HEK293 (cell line): ENCODE measurements around the gene CACNA2D3.

Experiments
- CTCF ChIA-PET: fragments of 350-600 bp; formaldehyde crosslinking; extraction: SDS; loops from one replicate; lab custom pipeline; 2021; ENCODE audit warnings: antibody characterized with exemption; lab: Yijun Ruan, JAX
- POLR2A ChIA-PET: fragments of 300-600 bp; formaldehyde crosslinking; extraction: SDS; loops from one replicate; lab custom pipeline; 2020; ENCODE audit warnings: antibody characterized with exemption, inconsistent platforms; lab: Yijun Ruan, JAX
- H3K27ac ChIP-seq: fragments of 200-500 bp; sonication (Bioruptor generic); 2 replicates; pipeline ENCODE4 v1.5.1; 2014; ENCODE audit warnings: low read depth, low read length, control low read depth, inconsistent platforms; ENCODE audit errors: extremely low read depth
- H3K36me3 ChIP-seq, 2 experiments: fragments of 200-500 bp in 1 of 2; sonication (Bioruptor generic) in 1 of 2; 1 replicate in 1 of 2; 2 replicates in 1 of 2; pipeline ENCODE4 v1.5.1; 2014 to 2017; ENCODE audit warnings: inconsistent platforms in 2 of 2, low read length in 2 of 2; ENCODE audit not compliant: control insufficient read depth in 2 of 2, insufficient read depth in 1 of 2
- H3K4me1 ChIP-seq: fragments of 200-500 bp; sonication (Bioruptor generic); 2 replicates; pipeline ENCODE4 v1.5.1; 2014; ENCODE audit warnings: mild to moderate bottlenecking, low read length, inconsistent platforms; ENCODE audit not compliant: control insufficient read depth, insufficient read depth
- H3K4me3 ChIP-seq: 2 replicates; pipeline ENCODE4 v1.5.1; 2011; ENCODE audit warnings: low read depth, mild to moderate bottlenecking, control low read depth, low read length, moderate library complexity
- H3K9me3 ChIP-seq: fragments of 200-500 bp; sonication (Bioruptor generic); 2 replicates; pipeline ENCODE4 v1.5.1; 2014; ENCODE audit warnings: low read depth, low read length, inconsistent platforms; ENCODE audit not compliant: control insufficient read depth, insufficient read depth
- IKZF3 ChIP-seq: fragments of 450-650 bp; IDR thresholded peaks from 2 replicates; pipeline ENCODE4 v1.5.0; 2018; ENCODE audit warnings: missing biosample characterization, mild to moderate bottlenecking, missing genetic modification characterization, moderate library complexity
- MEIS1 ChIP-seq: sonication (generic); formaldehyde crosslinking; IDR thresholded peaks from 2 replicates; pipeline ENCODE4 v1.8.1; 2022; ENCODE audit warnings: missing genetic modification reagents, mild to moderate bottlenecking, borderline replicate concordance
- OSR2 ChIP-seq: fragments of 450-650 bp; formaldehyde crosslinking; IDR thresholded peaks from 2 replicates; pipeline ENCODE4 v1.5.1; 2016; ENCODE audit warnings: missing biosample characterization, missing genetic modification characterization
- TRIM28 ChIP-seq: IDR thresholded peaks from 2 replicates; pipeline ENCODE4 v1.6.1; 2011; ENCODE audit warnings: low read length, control low read depth, borderline replicate concordance
- ZEB2 ChIP-seq: fragments of 450-650 bp; formaldehyde crosslinking; IDR thresholded peaks from 2 replicates; pipeline ENCODE4 v1.5.1; 2016; ENCODE audit warnings: missing biosample characterization, missing genetic modification characterization
- ZFP37 ChIP-seq: fragments of 450-650 bp; formaldehyde crosslinking; IDR thresholded peaks from 2 replicates; pipeline ENCODE4 v1.5.1; 2016; ENCODE audit warnings: missing biosample characterization, missing genetic modification characterization
- ZFP41 ChIP-seq: fragments of 450-650 bp; formaldehyde crosslinking; IDR thresholded peaks from 2 replicates; pipeline ENCODE4 v1.5.1; 2016; ENCODE audit warnings: missing biosample characterization, missing genetic modification characterization, borderline replicate concordance
- ZNF112 ChIP-seq: fragments of 450-650 bp; formaldehyde crosslinking; IDR thresholded peaks from 2 replicates; pipeline ENCODE4 v1.5.0; 2017; ENCODE audit warnings: missing biosample characterization, missing genetic modification characterization
- ZNF211 ChIP-seq: fragments of 450-650 bp; formaldehyde crosslinking; IDR thresholded peaks from 2 replicates; pipeline ENCODE4 v1.5.1; 2016; ENCODE audit warnings: low read depth, missing biosample characterization, missing genetic modification characterization
- ZNF214 ChIP-seq: fragments of 450-650 bp; formaldehyde crosslinking; IDR thresholded peaks from 2 replicates; pipeline ENCODE4 v1.5.1; 2017; ENCODE audit warnings: missing biosample characterization, mild to moderate bottlenecking, missing genetic modification characterization, borderline replicate concordance
- ZNF302 ChIP-seq: fragments of 450-650 bp; formaldehyde crosslinking; IDR thresholded peaks from 2 replicates; pipeline ENCODE4 v1.5.1; 2016; ENCODE audit warnings: missing biosample characterization, missing genetic modification characterization, low read depth
- ZNF354C ChIP-seq: fragments of 450-650 bp; formaldehyde crosslinking; IDR thresholded peaks from 2 replicates; pipeline ENCODE4 v1.5.1; 2016; ENCODE audit warnings: missing biosample characterization, missing genetic modification characterization, low read depth, borderline replicate concordance
- ZNF426 ChIP-seq: fragments of 450-650 bp; formaldehyde crosslinking; IDR thresholded peaks from 2 replicates; pipeline ENCODE4 v1.5.1; 2017; ENCODE audit warnings: missing biosample characterization, missing genetic modification characterization, mild to moderate bottlenecking, inconsistent platforms, moderate library complexity
- ZNF501 ChIP-seq: fragments of 450-650 bp; formaldehyde crosslinking; IDR thresholded peaks from 2 replicates; pipeline ENCODE4 v1.5.1; 2016; ENCODE audit warnings: missing biosample characterization, missing genetic modification characterization
- ZNF510 ChIP-seq: fragments of 450-650 bp; formaldehyde crosslinking; IDR thresholded peaks from 2 replicates; pipeline ENCODE4 v1.5.1; 2018; ENCODE audit warnings: mild to moderate bottlenecking, missing genetic modification characterization, missing biosample characterization; ENCODE audit not compliant: insufficient replicate concordance
- ZNF571 ChIP-seq: fragments of 450-650 bp; formaldehyde crosslinking; IDR thresholded peaks from 2 replicates; pipeline ENCODE4 v1.5.0; 2017; ENCODE audit warnings: missing biosample characterization, missing genetic modification characterization
- ZNF670 ChIP-seq: fragments of 450-650 bp; formaldehyde crosslinking; IDR thresholded peaks from 2 replicates; pipeline ENCODE4 v1.5.1; 2016; ENCODE audit warnings: missing biosample characterization, missing genetic modification characterization, low read depth
- ZNF777 ChIP-seq: fragments of 450-650 bp; formaldehyde crosslinking; IDR thresholded peaks from 2 replicates; pipeline ENCODE4 v1.5.1; 2017; ENCODE audit warnings: missing biosample characterization, missing genetic modification characterization, borderline replicate concordance
- ZSCAN23 ChIP-seq: fragments of 450-650 bp; formaldehyde crosslinking; IDR thresholded peaks from 2 replicates; pipeline ENCODE4 v1.5.1; 2016; ENCODE audit warnings: missing biosample characterization, missing genetic modification characterization
- TF ChIP-seq, protein P1 (sequence below): fragments of 450-650 bp; formaldehyde crosslinking; IDR thresholded peaks from 2 replicates; pipeline ENCODE4 v1.5.1; 2016; ENCODE audit warnings: missing biosample characterization, missing genetic modification characterization
- TF ChIP-seq, protein P2 (sequence below): fragments of 450-650 bp; formaldehyde crosslinking; conservative IDR thresholded peaks from 2 replicates; pipeline ENCODE4 v1.5.1; 2016; ENCODE audit warnings: low read depth, missing biosample characterization, missing genetic modification characterization
- TF ChIP-seq, protein P3 (sequence below): fragments of 450-650 bp; formaldehyde crosslinking; IDR thresholded peaks from 2 replicates; pipeline ENCODE4 v1.5.1; 2016; ENCODE audit warnings: missing biosample characterization, missing genetic modification characterization, borderline replicate concordance
- TF ChIP-seq, protein P4 (sequence below): fragments of 450-650 bp; formaldehyde crosslinking; optimal IDR thresholded peaks from 2 replicates; pipeline ENCODE3; 2016; ENCODE audit warnings: missing biosample characterization, mild to moderate bottlenecking, missing genetic modification characterization

Gene CACNA2D3

DNA sequence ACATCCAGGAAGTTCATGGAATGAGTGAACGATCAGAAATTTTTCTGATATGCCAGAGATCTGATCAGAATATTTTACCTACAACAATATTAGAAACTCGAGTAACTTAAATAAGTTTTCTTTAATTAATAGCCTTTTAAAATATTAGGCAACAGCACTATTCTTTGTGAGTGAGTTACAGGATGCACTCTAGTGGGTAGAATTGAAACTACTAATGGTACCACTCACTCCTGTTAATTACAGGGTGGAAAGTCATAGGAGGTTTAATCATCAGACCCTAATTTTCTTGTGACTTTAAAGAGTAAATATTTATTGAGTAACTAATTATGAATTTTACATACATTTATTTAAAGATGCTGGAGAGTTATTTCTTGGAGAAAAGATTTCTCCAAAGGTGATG, 217.3 kb downstream of the CACNA2D3 start:
- no peak overlapping the region for H3K4me3 ChIP-seq
- ChIA-PET POLR2A (no interaction called here), CTCF (no interaction called here)
- H3K27ac ChIP-seq, result no peak overlapping the region
- H3K9me3 ChIP-seq, result no peaks in the 10 kb centered on the region
- no peaks in the 10 kb centered on the region for H3K36me3 ChIP-seq
- TF ChIP-seq ZSCAN23 (tag by site-specific recombination) (no peak), MEIS1 (CRISPR knock-in tag) (no peak), ZNF214 (tag by site-specific recombination) (no peak), ZFP37 (tag by site-specific recombination) (no peak), ZNF571 (no peak), ZNF302 (tag by site-specific recombination) (no peak), ZNF510 (no peak), ZNF670 (no peak), IKZF3 (tag by site-specific recombination) (no peak), ZNF501 (no peak), ZNF211 (tag by site-specific recombination) (no peak), ZNF112 (tag by site-specific recombination) (no peak), OSR2 (tag by site-specific recombination) (no peak)
- 0 out of 2 replicates have a peak, but pooled peaks cover 4% of the 10 kb centered on the region for H3K4me1 ChIP-seq

DNA sequence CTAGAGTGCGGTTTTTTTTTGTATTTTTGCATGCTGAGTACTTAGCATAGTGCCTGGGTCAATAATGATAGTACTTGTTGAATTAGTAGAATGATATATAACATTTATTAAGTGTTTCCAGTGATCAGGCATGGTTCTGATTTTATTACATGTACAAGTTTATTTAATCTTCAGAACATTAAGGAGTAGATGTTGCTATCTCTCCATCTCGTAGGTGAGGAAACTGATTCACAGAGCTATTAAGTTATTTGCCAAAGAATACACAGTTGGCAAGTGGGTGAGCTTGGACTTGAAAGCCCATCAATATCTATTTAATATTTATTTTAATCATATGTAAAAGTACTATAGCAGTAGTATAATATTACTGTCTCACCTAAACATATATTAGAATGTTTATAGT, 219.5 kb downstream of the CACNA2D3 start:
- ChIA-PET POLR2A (no interaction called here), CTCF (interaction anchor here (0.8 kb wide), 1 partner anchor 907 kb away, joined by 4 read pairs; no protein-coding TSS in a partner anchor)
- Histone ChIP-seq H3K4me1 (0 out of 2 replicates have a peak, but pooled peaks cover 4% of the 10 kb centered on the region), H3K9me3 (no peaks in the 10 kb centered on the region), H3K36me3 (no peaks in the 10 kb centered on the region), H3K27ac (no peak overlapping the region), H3K4me3 (no peak overlapping the region)
- TF ChIP-seq, protein P1, sequence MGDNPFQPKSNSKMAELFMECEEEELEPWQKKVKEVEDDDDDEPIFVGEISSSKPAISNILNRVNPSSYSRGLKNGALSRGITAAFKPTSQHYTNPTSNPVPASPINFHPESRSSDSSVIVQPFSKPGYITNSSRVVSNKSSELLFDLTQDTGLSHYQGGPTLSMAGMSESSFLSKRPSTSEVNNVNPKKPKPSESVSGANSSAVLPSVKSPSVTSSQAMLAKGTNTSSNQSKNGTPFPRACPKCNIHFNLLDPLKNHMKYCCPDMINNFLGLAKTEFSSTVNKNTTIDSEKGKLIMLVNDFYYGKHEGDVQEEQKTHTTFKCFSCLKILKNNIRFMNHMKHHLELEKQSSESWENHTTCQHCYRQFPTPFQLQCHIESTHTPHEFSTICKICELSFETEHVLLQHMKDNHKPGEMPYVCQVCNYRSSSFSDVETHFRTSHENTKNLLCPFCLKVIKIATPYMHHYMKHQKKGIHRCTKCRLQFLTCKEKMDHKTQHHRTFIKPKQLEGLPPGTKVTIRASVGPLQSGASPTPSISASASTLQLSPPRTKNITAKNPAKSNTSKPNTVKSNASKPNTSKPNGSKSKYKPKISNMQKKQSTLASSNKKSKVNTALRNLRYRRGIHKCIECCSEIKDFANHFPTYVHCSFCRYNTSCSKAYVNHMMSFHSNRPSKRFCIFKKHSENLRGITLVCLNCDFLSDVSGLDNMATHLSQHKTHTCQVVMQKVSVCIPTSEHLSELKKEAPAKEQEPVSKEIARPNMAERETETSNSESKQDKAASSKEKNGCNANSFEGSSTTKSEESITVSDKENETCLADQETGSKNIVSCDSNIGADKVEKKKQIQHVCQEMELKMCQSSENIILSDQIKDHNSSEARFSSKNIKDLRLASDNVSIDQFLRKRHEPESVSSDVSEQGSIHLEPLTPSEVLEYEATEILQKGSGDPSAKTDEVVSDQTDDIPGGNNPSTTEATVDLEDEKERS (tag by site-specific recombination), result no peak
- TF ChIP-seq, protein P2, sequence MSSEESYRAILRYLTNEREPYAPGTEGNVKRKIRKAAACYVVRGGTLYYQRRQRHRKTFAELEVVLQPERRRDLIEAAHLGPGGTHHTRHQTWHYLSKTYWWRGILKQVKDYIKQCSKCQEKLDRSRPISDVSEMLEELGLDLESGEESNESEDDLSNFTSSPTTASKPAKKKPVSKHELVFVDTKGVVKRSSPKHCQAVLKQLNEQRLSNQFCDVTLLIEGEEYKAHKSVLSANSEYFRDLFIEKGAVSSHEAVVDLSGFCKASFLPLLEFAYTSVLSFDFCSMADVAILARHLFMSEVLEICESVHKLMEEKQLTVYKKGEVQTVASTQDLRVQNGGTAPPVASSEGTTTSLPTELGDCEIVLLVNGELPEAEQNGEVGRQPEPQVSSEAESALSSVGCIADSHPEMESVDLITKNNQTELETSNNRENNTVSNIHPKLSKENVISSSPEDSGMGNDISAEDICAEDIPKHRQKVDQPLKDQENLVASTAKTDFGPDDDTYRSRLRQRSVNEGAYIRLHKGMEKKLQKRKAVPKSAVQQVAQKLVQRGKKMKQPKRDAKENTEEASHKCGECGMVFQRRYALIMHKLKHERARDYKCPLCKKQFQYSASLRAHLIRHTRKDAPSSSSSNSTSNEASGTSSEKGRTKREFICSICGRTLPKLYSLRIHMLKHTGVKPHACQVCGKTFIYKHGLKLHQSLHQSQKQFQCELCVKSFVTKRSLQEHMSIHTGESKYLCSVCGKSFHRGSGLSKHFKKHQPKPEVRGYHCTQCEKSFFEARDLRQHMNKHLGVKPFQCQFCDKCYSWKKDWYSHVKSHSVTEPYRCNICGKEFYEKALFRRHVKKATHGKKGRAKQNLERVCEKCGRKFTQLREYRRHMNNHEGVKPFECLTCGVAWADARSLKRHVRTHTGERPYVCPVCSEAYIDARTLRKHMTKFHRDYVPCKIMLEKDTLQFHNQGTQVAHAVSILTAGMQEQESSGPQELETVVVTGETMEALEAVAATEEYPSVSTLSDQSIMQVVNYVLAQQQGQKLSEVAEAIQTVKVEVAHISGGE (tag by site-specific recombination), result no peak
- TF ChIP-seq ZNF354C (tag by site-specific recombination), result no peak
- no peak for TF ChIP-seq ZFP41 (tag by site-specific recombination)
- TF ChIP-seq ZEB2 (tag by site-specific recombination), result no peak
- no peak for TF ChIP-seq TRIM28
- TF ChIP-seq, protein P3, sequence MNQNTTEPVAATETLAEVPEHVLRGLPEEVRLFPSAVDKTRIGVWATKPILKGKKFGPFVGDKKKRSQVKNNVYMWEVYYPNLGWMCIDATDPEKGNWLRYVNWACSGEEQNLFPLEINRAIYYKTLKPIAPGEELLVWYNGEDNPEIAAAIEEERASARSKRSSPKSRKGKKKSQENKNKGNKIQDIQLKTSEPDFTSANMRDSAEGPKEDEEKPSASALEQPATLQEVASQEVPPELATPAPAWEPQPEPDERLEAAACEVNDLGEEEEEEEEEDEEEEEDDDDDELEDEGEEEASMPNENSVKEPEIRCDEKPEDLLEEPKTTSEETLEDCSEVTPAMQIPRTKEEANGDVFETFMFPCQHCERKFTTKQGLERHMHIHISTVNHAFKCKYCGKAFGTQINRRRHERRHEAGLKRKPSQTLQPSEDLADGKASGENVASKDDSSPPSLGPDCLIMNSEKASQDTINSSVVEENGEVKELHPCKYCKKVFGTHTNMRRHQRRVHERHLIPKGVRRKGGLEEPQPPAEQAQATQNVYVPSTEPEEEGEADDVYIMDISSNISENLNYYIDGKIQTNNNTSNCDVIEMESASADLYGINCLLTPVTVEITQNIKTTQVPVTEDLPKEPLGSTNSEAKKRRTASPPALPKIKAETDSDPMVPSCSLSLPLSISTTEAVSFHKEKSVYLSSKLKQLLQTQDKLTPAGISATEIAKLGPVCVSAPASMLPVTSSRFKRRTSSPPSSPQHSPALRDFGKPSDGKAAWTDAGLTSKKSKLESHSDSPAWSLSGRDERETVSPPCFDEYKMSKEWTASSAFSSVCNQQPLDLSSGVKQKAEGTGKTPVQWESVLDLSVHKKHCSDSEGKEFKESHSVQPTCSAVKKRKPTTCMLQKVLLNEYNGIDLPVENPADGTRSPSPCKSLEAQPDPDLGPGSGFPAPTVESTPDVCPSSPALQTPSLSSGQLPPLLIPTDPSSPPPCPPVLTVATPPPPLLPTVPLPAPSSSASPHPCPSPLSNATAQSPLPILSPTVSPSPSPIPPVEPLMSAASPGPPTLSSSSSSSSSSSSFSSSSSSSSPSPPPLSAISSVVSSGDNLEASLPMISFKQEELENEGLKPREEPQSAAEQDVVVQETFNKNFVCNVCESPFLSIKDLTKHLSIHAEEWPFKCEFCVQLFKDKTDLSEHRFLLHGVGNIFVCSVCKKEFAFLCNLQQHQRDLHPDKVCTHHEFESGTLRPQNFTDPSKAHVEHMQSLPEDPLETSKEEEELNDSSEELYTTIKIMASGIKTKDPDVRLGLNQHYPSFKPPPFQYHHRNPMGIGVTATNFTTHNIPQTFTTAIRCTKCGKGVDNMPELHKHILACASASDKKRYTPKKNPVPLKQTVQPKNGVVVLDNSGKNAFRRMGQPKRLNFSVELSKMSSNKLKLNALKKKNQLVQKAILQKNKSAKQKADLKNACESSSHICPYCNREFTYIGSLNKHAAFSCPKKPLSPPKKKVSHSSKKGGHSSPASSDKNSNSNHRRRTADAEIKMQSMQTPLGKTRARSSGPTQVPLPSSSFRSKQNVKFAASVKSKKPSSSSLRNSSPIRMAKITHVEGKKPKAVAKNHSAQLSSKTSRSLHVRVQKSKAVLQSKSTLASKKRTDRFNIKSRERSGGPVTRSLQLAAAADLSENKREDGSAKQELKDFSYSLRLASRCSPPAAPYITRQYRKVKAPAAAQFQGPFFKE (tag by site-specific recombination), result no peak
- TF ChIP-seq, protein P4, sequence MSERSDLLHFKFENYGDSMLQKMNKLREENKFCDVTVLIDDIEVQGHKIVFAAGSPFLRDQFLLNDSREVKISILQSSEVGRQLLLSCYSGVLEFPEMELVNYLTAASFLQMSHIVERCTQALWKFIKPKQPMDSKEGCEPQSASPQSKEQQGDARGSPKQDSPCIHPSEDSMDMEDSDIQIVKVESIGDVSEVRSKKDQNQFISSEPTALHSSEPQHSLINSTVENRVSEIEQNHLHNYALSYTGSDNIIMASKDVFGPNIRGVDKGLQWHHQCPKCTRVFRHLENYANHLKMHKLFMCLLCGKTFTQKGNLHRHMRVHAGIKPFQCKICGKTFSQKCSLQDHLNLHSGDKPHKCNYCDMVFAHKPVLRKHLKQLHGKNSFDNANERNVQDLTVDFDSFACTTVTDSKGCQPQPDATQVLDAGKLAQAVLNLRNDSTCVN, result no peak
- no peak for TF ChIP-seq ZNF426
- TF ChIP-seq ZNF777, result no peak
